GM23338 (cell line): Measurements from ENCODE around the gene MGAT5.

ENCODE experiments used
- CREB1 ChIP-seq: fragments of 250-450 bp; sonication (Bioruptor Pico); IDR thresholded peaks from 2 replicates; pipeline ENCODE4 v1.5.0; 2020; ENCODE audit warnings: low read depth, mild to moderate bottlenecking, moderate library complexity
- ETS1 ChIP-seq: IDR thresholded peaks from 2 replicates; pipeline ENCODE4 v1.6.1; 2016; ENCODE audit warnings: antibody characterized with exemption
- EZH2 ChIP-seq: fragments of 200-600 bp; sonication (generic); IDR thresholded peaks from one replicate; pipeline ENCODE4 v1.8.0; 2017; ENCODE audit warnings: antibody characterized with exemption, mild to moderate bottlenecking, low read depth; ENCODE audit not compliant: unreplicated experiment
- EZH2phosphoT487 ChIP-seq: fragments of 200-600 bp; sonication (generic); IDR thresholded peaks from one replicate; pipeline ENCODE4 v1.8.1; 2018; ENCODE audit warnings: antibody characterized with exemption; ENCODE audit not compliant: unreplicated experiment
- JUNB ChIP-seq: IDR thresholded peaks from one replicate; pipeline ENCODE4 v1.6.1; 2016; ENCODE audit warnings: antibody characterized with exemption; ENCODE audit not compliant: unreplicated experiment
- NANOG ChIP-seq: IDR thresholded peaks from 2 replicates; pipeline ENCODE4 v1.6.1; 2016; ENCODE audit warnings: antibody characterized with exemption, borderline replicate concordance
- POLR2AphosphoS5 ChIP-seq: IDR thresholded peaks from 2 replicates; pipeline ENCODE4 v1.6.1; 2016; ENCODE audit warnings: antibody characterized with exemption, low read depth
- REST ChIP-seq: IDR thresholded peaks from one replicate; pipeline ENCODE4 v1.6.1; 2018; ENCODE audit warnings: antibody characterized with exemption; ENCODE audit not compliant: unreplicated experiment
- STAT1 ChIP-seq: IDR thresholded peaks from one replicate; pipeline ENCODE4 v1.6.1; 2016; ENCODE audit warnings: antibody characterized with exemption; ENCODE audit not compliant: unreplicated experiment
- ZNF462 ChIP-seq: fragments of 250-450 bp; sonication (Bioruptor Pico); IDR thresholded peaks from 2 replicates; pipeline ENCODE4 v1.5.0; 2020; ENCODE audit warnings: mild to moderate bottlenecking, moderate library complexity
- TF ChIP-seq, protein P1 (sequence below), 2 experiments: fragments of 200-600 bp in 1 of 2; sonication (generic) in 1 of 2; conservative IDR thresholded peaks; 2 replicates each; pipeline versions ENCODE4 v1.5.1 to v1.6.1; 2016 to 2017; ENCODE audit warnings: antibody characterized with exemption in 2 of 2, low read depth in 2 of 2, mild to moderate bottlenecking in 2 of 2, moderate library complexity in 1 of 2

GRCh38 chr2:134300585-134300984 lies 46.7 kb downstream of the MGAT5 start:
- TF ChIP-seq, protein P1, sequence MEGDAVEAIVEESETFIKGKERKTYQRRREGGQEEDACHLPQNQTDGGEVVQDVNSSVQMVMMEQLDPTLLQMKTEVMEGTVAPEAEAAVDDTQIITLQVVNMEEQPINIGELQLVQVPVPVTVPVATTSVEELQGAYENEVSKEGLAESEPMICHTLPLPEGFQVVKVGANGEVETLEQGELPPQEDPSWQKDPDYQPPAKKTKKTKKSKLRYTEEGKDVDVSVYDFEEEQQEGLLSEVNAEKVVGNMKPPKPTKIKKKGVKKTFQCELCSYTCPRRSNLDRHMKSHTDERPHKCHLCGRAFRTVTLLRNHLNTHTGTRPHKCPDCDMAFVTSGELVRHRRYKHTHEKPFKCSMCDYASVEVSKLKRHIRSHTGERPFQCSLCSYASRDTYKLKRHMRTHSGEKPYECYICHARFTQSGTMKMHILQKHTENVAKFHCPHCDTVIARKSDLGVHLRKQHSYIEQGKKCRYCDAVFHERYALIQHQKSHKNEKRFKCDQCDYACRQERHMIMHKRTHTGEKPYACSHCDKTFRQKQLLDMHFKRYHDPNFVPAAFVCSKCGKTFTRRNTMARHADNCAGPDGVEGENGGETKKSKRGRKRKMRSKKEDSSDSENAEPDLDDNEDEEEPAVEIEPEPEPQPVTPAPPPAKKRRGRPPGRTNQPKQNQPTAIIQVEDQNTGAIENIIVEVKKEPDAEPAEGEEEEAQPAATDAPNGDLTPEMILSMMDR (conservative IDR thresholded peaks at IDR 0.05; ENCODE audit: low read depth in 2 of 2), result no peak
- TF ChIP-seq POLR2AphosphoS5 (no peak), EZH2 (no peak), ETS1 (no peak), NANOG (no peak), EZH2phosphoT487 (no peak), REST (no peak), JUNB (no peak), ZNF462 (CRISPR knock-in tag) (no peak), STAT1 (no peak), CREB1 (CRISPR knock-in tag) (no peak)
